Spleen (tissue), 11 donors: ENCODE data around the gene GAB1. TPM values are rescaled to one million over a fixed set of nuclear protein-coding genes. Genes with fewer than 3 reads are reported as not detected.

Experiments
- DNase-seq: peaks from one replicate; pipeline ENCODE4 v3.0.0-alpha.2; 2020
- H3K27ac ChIP-seq, 8 donors: fragments of 200-600 bp; sonication (generic) in 7 of 8; 1 replicate in 4 of 8; 2 replicates in 4 of 8; pipeline versions ENCODE4 v1.5.0 to v1.8.0; 2016 to 2021; ENCODE audit warnings: inconsistent platforms in 4 of 8, mild to moderate bottlenecking in 4 of 8, moderate library complexity in 1 of 8
- H3K27me3 ChIP-seq, 7 donors: fragments of 200-600 bp; sonication (generic) in 6 of 7; replicated peaks in 1 of 7; 1 replicate in 4 of 7; 2 replicates in 3 of 7; pipeline versions ENCODE4 v1.5.0 to v1.8.0; 2016 to 2021; ENCODE audit warnings: inconsistent platforms in 3 of 7, mild to moderate bottlenecking in 1 of 7
- H3K36me3 ChIP-seq, 6 donors: fragments of 200-600 bp; sonication (generic) in 5 of 6; 1 replicate in 4 of 6; 2 replicates in 2 of 6; pipeline versions ENCODE4 v1.5.0 to v1.8.0; 2016 to 2021; ENCODE audit warnings: inconsistent platforms in 2 of 6
- H3K4me1 ChIP-seq, 6 donors: fragments of 200-600 bp; sonication (generic) in 5 of 6; 1 replicate in 3 of 6; 2 replicates in 3 of 6; pipeline versions ENCODE4 v1.5.0 to v1.8.0; 2016 to 2021; ENCODE audit warnings: inconsistent platforms in 3 of 6
- H3K4me3 ChIP-seq, 8 donors: fragments of 200-600 bp; sonication (generic) in 7 of 8; 1 replicate in 4 of 8; 2 replicates in 4 of 8; pipeline versions ENCODE4 v1.5.0 to v1.8.0; 2016 to 2021; ENCODE audit warnings: inconsistent platforms in 4 of 8, mild to moderate bottlenecking in 4 of 8, moderate library complexity in 2 of 8
- H3K9me3 ChIP-seq, 8 donors: fragments of 200-600 bp; sonication (generic) in 7 of 8; 1 replicate in 4 of 8; 2 replicates in 4 of 8; pipeline versions ENCODE4 v1.5.0 to v1.8.0; 2016 to 2021; ENCODE audit warnings: inconsistent platforms in 4 of 8
- CTCF ChIP-seq, 11 experiments: fragments of 200-600 bp in 7 of 11; fragments of 450-650 bp in 4 of 11; sonication (generic) in 4 of 11; IDR thresholded peaks in 8 of 11; conservative IDR thresholded peaks in 3 of 11; 1 replicate in 7 of 11; 2 replicates in 4 of 11; pipeline versions ENCODE4 v1.4.0 to v1.8.0; 2016 to 2021; ENCODE audit warnings: antibody characterized with exemption in 11 of 11, inconsistent platforms in 4 of 11, mild to moderate bottlenecking in 1 of 11
- POLR2A ChIP-seq, 3 donors: fragments of 450-650 bp; IDR thresholded peaks; one replicate each; pipeline ENCODE4 v1.5.1; 2017; ENCODE audit warnings: antibody characterized with exemption in 3 of 3, mild to moderate bottlenecking in 1 of 3
- POLR2AphosphoS5 ChIP-seq, 3 donors: sonication (generic); formaldehyde crosslinking; IDR thresholded peaks; one replicate each; pipeline ENCODE4 v1.5.1; 2017; ENCODE audit warnings: antibody characterized with exemption in 3 of 3
- WGBS, 5 donors: extraction: QIAGEN DNeasy Blood & Tissue Kit in 3 of 5; methylation state at CpG; one replicate each; pipeline versions ENCODE4 v1.1.5 to v1.1.7; 2013 to 2018; 5-methylcytosine and 5-hydroxymethylcytosine counted together
- intact Hi-C: fragments of 100-400 bp; cut with DNase I; formaldehyde crosslinking; loops from one replicate; pipeline ENCODE4 v1.15.0; 2023; ENCODE audit warnings: low total_unique reads
- polyA plus RNA-seq, 3 donors: library from polyadenylated mRNA; stranded (reverse); fragments of 200-250 nt; gene quantifications; one replicate each; pipeline ENCODE4 v1.2.1, GENCODE V29; 2013
- total RNA-seq, 7 donors: library from RNA; depleted of rRNA in 3 of 7; stranded (reverse); fragments of >200 nt in 3 of 7; fragmentation: NEBNext Ultra II Directional in 4 of 7; extraction: Animal tissue kit (Norgen Biotek cat#: 25700) in 4 of 7; gene quantifications; one replicate each; pipeline versions ENCODE4 v1.1.0 to v1.2.1, GENCODE V29; 2016 to 2021
- donor health status: healthy with polysubstance abuse.
- donor health status: DM: no; HTN: no; CAD: no; lungs with moderate emphysema.
- donor health status: DM: no; HTN: no; CAD: no.
- donor health status: Bipolar disorder and iron deficiency.
- donor health status: healthy.
- donor health status: DM: no; HTN: no; CAD: no.
- donor health status: DM: yes; HTN: yes; CAD: no.

GAB1 gene
- total and polyA plus RNA-seq, 10 donors, result 1.6 to 53.6 (median 23.8) TPM

GRCh38 chr4:143391261-143391660 is 54.6 kb downstream of the GAB1 start:
- TF ChIP-seq POLR2AphosphoS5 (IDR thresholded peaks at IDR 0.05) (no peak), POLR2A (IDR thresholded peaks at IDR 0.05) (no peak), CTCF (IDR thresholded peaks at IDR 0.05 in 8 of 11, conservative IDR thresholded peaks at IDR 0.05 in 3 of 11) (no peak)
- Histone ChIP-seq H3K4me1 (peaks cover 3 to 62% (median 13%) of the 10 kb centered on the region in 6 donors), H3K27ac (no peak overlapping the region), H3K9me3 (no peaks in the 10 kb centered on the region), H3K4me3 (no peak overlapping the region), H3K36me3 (no peaks in the 10 kb centered on the region), H3K27me3 (no peaks in the 10 kb centered on the region)
- no peak for DNase-seq
- intact Hi-C loops, result no loop called here
- WGBS, 5 donors, result 92 to 98% (median 95%) methylated on average over 3 of the region's 3 CpGs

GRCh38 chr4:143391895-143392294 is 55.2 kb downstream of the GAB1 start:
- 58 to 72% (median 66%) methylated on average over 3 of the region's 3 CpGs for WGBS, 5 donors

GRCh38 chr4:143393195-143393594 is 56.5 kb downstream of the GAB1 start:
- no peak overlapping the region for H3K27ac ChIP-seq
- TF ChIP-seq CTCF (IDR thresholded peaks at IDR 0.05 in 8 of 11, conservative IDR thresholded peaks at IDR 0.05 in 3 of 11) (no peak), POLR2A (IDR thresholded peaks at IDR 0.05) (no peak)
- H3K9me3 ChIP-seq, result no peaks in the 10 kb centered on the region
- no peak overlapping the region for H3K4me3 ChIP-seq
- WGBS, 5 donors, result 72 to 88% (median 78%) methylated on average over 1 of the region's 1 CpG
- H3K27me3 ChIP-seq, result no peaks in the 10 kb centered on the region
- no peak for DNase-seq
- no peaks in the 10 kb centered on the region for H3K36me3 ChIP-seq
- peaks cover 5 to 60% (median 13%) of the 10 kb centered on the region in 6 donors for H3K4me1 ChIP-seq
- intact Hi-C loops, result no loop called here

More at GRCh38 chr4:143391895-143392294, 55.2 kb downstream of the GAB1 start:
- intact Hi-C loops, result no loop called here
- Histone ChIP-seq H3K4me1 (peaks cover 3 to 62% (median 13%) of the 10 kb centered on the region in 6 donors), H3K36me3 (no peaks in the 10 kb centered on the region), H3K27ac (no peak overlapping the region), H3K4me3 (no peak overlapping the region), H3K27me3 (no peaks in the 10 kb centered on the region), H3K9me3 (no peaks in the 10 kb centered on the region)
- TF ChIP-seq CTCF (IDR thresholded peaks at IDR 0.05 in 8 of 11, conservative IDR thresholded peaks at IDR 0.05 in 3 of 11) (no peak), POLR2A (IDR thresholded peaks at IDR 0.05) (no peak), POLR2AphosphoS5 (IDR thresholded peaks at IDR 0.05) (no peak)
- DNase-seq, result no peak

GRCh38 chr4:143394739-143395453 is 58.2 kb downstream of the GAB1 start:
- no peak for TF ChIP-seq CTCF (IDR thresholded peaks at IDR 0.05 in 8 of 11, conservative IDR thresholded peaks at IDR 0.05 in 3 of 11)
- TF ChIP-seq POLR2A (IDR thresholded peaks at IDR 0.05), result no peak
- TF ChIP-seq POLR2AphosphoS5 (IDR thresholded peaks at IDR 0.05), result no peak
- H3K27ac ChIP-seq, result no peak overlapping the region
- no peaks in the 10 kb centered on the region for H3K9me3 ChIP-seq
- 62 to 91% (median 76%) methylated on average over 3 of the region's 3 CpGs for WGBS, 5 donors
- no peak for DNase-seq
- H3K4me3 ChIP-seq, result no peak overlapping the region
- peaks cover 5 to 55% (median 16%) of the 10 kb centered on the region in 6 donors for H3K4me1 ChIP-seq
- H3K36me3 ChIP-seq, result no peaks in the 10 kb centered on the region
- intact Hi-C loops, result no loop called here
- no peaks in the 10 kb centered on the region for H3K27me3 ChIP-seq
